ENCODE results near the gene VSNL1. TPM values are rescaled to one million over a fixed set of nuclear protein-coding genes. Genes with fewer than 3 reads are reported as not detected.

Gene VSNL1
- not detected for total RNA-seq

DNA sequence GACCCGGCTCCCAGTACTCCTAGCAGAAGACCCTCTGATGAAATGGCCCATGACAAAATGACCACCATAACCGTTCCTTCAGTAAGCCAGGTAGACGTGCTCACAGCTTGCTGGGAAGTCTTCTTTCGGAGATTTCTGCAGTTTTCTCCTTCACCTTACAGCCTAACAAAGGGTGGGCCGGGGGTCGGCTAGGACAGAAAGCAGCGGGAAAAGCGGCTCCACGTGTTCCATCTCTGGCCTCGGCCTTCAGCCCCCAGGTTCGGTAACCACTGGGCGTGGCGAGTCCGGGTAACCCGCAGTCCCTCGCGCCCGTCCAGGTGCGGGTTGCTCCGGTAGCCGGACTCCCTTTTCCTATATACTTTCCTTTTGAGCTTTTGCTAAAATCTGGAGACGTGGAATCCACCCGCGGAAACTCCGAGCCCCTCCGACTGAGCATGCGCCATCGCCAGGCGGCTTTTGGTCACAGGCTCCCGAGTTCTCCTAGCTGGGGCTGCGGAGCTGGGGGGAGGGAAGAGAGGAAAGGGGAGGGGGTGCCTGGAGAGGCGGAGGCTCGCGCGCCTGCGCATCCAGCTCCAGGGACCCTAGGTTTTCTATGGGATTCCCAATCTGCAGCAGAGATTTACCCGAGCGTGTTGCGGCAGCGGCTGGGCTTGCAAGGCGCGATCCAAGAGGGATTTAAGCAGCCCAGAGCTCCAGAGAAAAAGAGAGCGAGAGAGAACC is at the start of gene VSNL1:
Gene VSNL1, plus strand, starts transcription at position 604 of the 720 bp plus-strand sequence. CDS start 51,379 bp downstream, outside the sequence.
- TF ChIP-seq, protein P1, sequence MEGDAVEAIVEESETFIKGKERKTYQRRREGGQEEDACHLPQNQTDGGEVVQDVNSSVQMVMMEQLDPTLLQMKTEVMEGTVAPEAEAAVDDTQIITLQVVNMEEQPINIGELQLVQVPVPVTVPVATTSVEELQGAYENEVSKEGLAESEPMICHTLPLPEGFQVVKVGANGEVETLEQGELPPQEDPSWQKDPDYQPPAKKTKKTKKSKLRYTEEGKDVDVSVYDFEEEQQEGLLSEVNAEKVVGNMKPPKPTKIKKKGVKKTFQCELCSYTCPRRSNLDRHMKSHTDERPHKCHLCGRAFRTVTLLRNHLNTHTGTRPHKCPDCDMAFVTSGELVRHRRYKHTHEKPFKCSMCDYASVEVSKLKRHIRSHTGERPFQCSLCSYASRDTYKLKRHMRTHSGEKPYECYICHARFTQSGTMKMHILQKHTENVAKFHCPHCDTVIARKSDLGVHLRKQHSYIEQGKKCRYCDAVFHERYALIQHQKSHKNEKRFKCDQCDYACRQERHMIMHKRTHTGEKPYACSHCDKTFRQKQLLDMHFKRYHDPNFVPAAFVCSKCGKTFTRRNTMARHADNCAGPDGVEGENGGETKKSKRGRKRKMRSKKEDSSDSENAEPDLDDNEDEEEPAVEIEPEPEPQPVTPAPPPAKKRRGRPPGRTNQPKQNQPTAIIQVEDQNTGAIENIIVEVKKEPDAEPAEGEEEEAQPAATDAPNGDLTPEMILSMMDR (IDR thresholded peaks at IDR 0.05): no peak
- Histone ChIP-seq H3K4me1 (ENCODE audit: control insufficient read depth in 1 of 2, low read depth in 2 of 2) (peaks cover 0 to 27% of the 10 kb centered on the region in 2 donors), H3K27me3 (replicated peaks; ENCODE audit: insufficient read depth) (no peaks in the 10 kb centered on the region), H3K9me3 (no peaks in the 10 kb centered on the region), H3K27ac (no peak within 1 kb of the TSS), H3K36me3 (no peaks in the 10 kb centered on the region), H3K4me3 (peak within 1 kb of the TSS; percentile 70)
- ATAC-seq (ENCODE audit: insufficient number of reproducible peaks, low FRiP score, low read depth) (no peak), DNase-seq (ENCODE audit: low spot score) (peak; percentile 5)

DNA sequence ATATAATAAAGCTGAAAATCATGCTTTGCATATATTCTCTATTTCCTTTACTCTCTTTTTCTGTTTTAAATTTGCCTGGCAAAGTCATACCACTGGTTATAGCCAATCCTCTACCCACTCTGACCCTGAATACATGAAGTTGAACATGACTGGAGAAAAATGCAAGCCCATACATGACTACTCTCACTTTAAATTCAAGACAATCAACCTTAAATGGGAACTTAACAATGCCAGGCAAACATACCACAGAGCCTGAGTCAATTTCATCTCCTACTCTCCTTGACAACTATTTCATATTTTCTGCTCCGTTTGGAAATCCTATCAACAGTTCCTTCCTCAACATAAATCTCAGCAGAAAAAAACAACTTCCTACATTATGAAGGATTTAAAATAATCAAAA is 44.9 kb upstream of the VSNL1 start:
- ATAC-seq (ENCODE audit: insufficient number of reproducible peaks, low FRiP score, low read depth) (no peak), DNase-seq (ENCODE audit: low spot score) (no peak)
- Histone ChIP-seq H3K36me3 (no peaks in the 10 kb centered on the region), H3K27ac (no peak overlapping the region), H3K27me3 (replicated peaks; ENCODE audit: insufficient read depth) (no peaks in the 10 kb centered on the region), H3K4me3 (no peak overlapping the region), H3K4me1 (ENCODE audit: control insufficient read depth in 1 of 2, low read depth in 2 of 2) (no peaks in the 10 kb centered on the region), H3K9me3 (no peaks in the 10 kb centered on the region)
- TF ChIP-seq, protein P1 (IDR thresholded peaks at IDR 0.05): no peak

DNA sequence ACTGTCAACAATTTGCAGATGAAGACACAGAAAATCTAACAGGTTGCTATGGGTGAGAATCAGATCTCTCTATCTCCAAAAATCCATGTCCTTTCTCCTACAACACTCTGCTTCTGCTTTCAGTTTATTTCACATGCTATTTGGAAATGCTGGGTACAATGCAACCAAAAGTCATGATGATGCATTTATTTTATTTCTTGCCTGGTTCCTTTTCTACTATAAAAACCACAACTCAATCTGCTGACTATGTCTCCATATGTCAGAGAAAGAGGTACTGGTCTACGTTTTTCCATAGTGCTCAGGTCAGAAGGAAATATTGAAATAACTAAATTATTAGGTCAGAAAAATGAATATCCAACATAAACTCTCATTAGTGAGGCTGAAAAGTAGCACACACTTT is 42.8 kb upstream of the VSNL1 start:
- TF ChIP-seq, protein P1 (IDR thresholded peaks at IDR 0.05): no peak
- Histone ChIP-seq H3K4me3 (no peak overlapping the region), H3K27ac (no peak overlapping the region), H3K9me3 (no peaks in the 10 kb centered on the region), H3K36me3 (no peaks in the 10 kb centered on the region), H3K4me1 (ENCODE audit: control insufficient read depth in 1 of 2, low read depth in 2 of 2) (no peaks in the 10 kb centered on the region), H3K27me3 (replicated peaks; ENCODE audit: insufficient read depth) (no peaks in the 10 kb centered on the region)
- DNase-seq (ENCODE audit: low spot score): no peak
- ATAC-seq (ENCODE audit: insufficient number of reproducible peaks, low FRiP score, low read depth): no peak

DNA sequence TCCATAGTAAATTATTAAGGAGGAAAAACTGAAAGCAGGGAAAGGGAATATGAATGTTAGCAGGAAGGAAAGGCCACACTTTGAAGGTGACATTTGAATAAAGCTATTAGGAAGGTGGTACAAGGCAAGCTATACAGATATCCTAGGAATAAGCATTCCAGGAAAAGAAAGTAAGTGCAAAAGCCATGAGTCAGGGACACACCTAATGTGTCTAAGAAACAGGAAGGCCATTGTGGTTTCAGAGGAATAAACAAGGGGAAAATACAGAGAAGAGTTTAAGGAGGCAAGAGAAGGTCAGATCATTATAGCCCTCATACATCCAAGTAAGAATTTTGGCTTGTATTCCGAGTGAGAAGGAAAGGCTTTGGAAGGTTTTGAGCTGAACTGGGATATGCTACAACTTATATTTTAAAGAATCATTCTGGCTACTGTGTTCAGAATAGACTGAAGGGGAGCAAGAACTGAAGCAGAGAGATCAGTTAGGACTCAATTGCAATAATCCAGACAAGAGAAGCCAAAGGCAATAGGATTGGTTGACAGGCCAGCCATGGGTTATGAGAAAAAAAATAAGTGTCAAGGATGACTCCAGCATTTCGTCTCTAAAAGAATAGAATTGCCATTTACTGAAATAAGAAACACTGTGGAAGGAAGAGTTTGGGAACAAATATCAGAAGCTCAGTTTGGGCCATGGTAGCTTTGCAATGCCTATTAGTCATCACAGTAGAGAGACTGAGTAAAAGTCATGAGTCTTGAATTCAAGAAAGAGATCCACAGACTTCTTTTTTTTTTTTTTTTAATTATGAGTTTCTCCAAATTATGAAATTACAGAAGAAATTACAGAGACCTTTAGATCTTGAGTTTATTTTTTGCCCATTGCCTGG is 33.5 kb upstream of the VSNL1 start:
- TF ChIP-seq, protein P1 (IDR thresholded peaks at IDR 0.05): no peak
- H3K4me1 ChIP-seq (ENCODE audit: control insufficient read depth in 1 of 2, low read depth in 2 of 2): no peaks in the 10 kb centered on the region
- no peaks in the 10 kb centered on the region for H3K27me3 ChIP-seq (replicated peaks; ENCODE audit: insufficient read depth)
- no peaks in the 10 kb centered on the region for H3K36me3 ChIP-seq
- DNase-seq (ENCODE audit: low spot score): no peak
- no peak overlapping the region for H3K4me3 ChIP-seq
- H3K9me3 ChIP-seq: no peaks in the 10 kb centered on the region
- H3K27ac ChIP-seq: no peak overlapping the region
- ATAC-seq (ENCODE audit: insufficient number of reproducible peaks, low FRiP score, low read depth): no peak

DNA sequence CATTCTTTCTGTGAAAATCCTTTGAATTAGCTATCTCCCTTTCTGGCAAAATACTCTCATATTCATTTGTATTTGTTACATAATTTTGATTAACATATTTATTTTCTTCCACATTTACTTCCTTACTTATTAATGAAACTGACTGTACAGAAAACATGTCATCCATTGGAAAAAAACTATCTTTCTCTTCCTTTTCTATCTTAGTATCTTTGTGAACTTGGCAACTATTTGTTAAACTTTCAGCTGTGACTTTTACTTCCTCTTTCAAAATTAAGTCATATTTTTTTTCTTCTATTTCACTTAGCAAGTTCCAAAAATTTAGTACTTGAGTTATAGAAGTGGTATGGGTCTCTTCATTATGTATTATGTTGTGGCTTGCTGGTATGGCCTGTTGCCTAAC is 24.8 kb upstream of the VSNL1 start:
- Histone ChIP-seq H3K27ac (no peak overlapping the region), H3K36me3 (no peaks in the 10 kb centered on the region), H3K9me3 (no peaks in the 10 kb centered on the region), H3K4me3 (no peak overlapping the region), H3K27me3 (replicated peaks; ENCODE audit: insufficient read depth) (no peaks in the 10 kb centered on the region), H3K4me1 (ENCODE audit: control insufficient read depth in 1 of 2, low read depth in 2 of 2) (peaks cover 0 to 3% of the 10 kb centered on the region in 2 donors)
- ATAC-seq (ENCODE audit: insufficient number of reproducible peaks, low FRiP score, low read depth) (no peak), DNase-seq (ENCODE audit: low spot score) (no peak)
- TF ChIP-seq, protein P1 (IDR thresholded peaks at IDR 0.05): no peak

All from thoracic aorta (tissue), 2 donors.